GM12878 (cell line): Measurements from ENCODE around the gene WDFY1. TPM values are rescaled to one million over a fixed set of nuclear protein-coding genes. Genes with fewer than 3 reads are reported as not detected.

Source experiments
- ATAC-seq: fragments of 200-7000 bp; cut with Tn5 transposase; 3 replicates; pipeline ENCODE4 v1.9.1; 2020; ENCODE audit warnings: mild to moderate bottlenecking, moderate library complexity
- BruUV-seq: library from RNA; stranded (reverse); fragments of 400-500 nt; replicated peaks from 2 replicates; lab custom pipeline; 2021; lab: Mats Ljungman, UMichigan
- CTCF ChIA-PET: fragments of 300-600 bp; sonication (Branson Sonifier 250); formaldehyde crosslinking; extraction: SDS; loops from one replicate; lab custom pipeline; 2021; ENCODE audit warnings: inconsistent platforms; lab: Yijun Ruan, JAX
- POLR2A ChIA-PET: fragments of 350-600 bp; formaldehyde crosslinking; extraction: SDS; loops from one replicate; lab custom pipeline; 2021; ENCODE audit warnings: inconsistent platforms; lab: Charles Lee
- RAD21 ChIA-PET: fragments of 300-600 bp; sonication (Branson Sonifier 250); formaldehyde crosslinking; loops from one replicate; lab custom pipeline; 2023; ENCODE audit warnings: antibody characterized with exemption; ENCODE audit not compliant: unreplicated experiment; lab: Charles Lee
- SMC1A ChIA-PET: fragments of 300-600 bp; sonication (Branson Sonifier 250); formaldehyde crosslinking; loops from one replicate; lab custom pipeline; 2023; ENCODE audit not compliant: unreplicated experiment, uncharacterized antibody; lab: Charles Lee
- DNase-seq: peaks from one replicate; pipeline ENCODE4 v3.0.0-alpha.2; 2011; ENCODE audit warnings: low read depth, low spot score
- FAIRE-seq: peaks from 3 replicates; lab custom pipeline; 2011; peaks lifted over from hg19 to GRCh38; lab: Jason Lieb, UNC
- H2AFZ ChIP-seq: 2 replicates; pipeline ENCODE4 v1.6.0; 2011; ENCODE audit warnings: low read depth, low read length, control low read depth; ENCODE audit not compliant: control insufficient read depth
- H3K27ac ChIP-seq: 2 replicates; pipeline ENCODE4 v1.5.1; 2011; ENCODE audit warnings: control low read depth; ENCODE audit not compliant: control insufficient read depth, insufficient read depth
- H3K27me3 ChIP-seq, 2 experiments: replicated peaks in 1 of 2; 2 replicates each; pipeline versions ENCODE4 v1.6.0 to v1.6.1; 2011; ENCODE audit warnings: low read length in 1 of 2; ENCODE audit not compliant: control insufficient read depth in 2 of 2, insufficient read depth in 2 of 2
- H3K36me3 ChIP-seq, 2 experiments: 2 replicates each; pipeline ENCODE4 v1.5.1; 2011; ENCODE audit warnings: low read length in 1 of 2; ENCODE audit not compliant: control insufficient read depth in 2 of 2, insufficient read depth in 2 of 2
- H3K4me1 ChIP-seq: 2 replicates; pipeline ENCODE4 v1.6.1; 2011; ENCODE audit warnings: mild to moderate bottlenecking, low read length, moderate library complexity, mixed read lengths; ENCODE audit not compliant: control insufficient read depth, insufficient read depth
- H3K4me2 ChIP-seq: 2 replicates; pipeline ENCODE4 v1.6.0; 2011; ENCODE audit warnings: control low read depth; ENCODE audit not compliant: control insufficient read depth, insufficient read depth
- H3K4me3 ChIP-seq: fragments of 200-600 bp; sonication (generic); 2 replicates; pipeline ENCODE4 v1.5.1; 2016
- H3K79me2 ChIP-seq: 2 replicates; pipeline ENCODE4 v1.6.0; 2011; ENCODE audit warnings: low read length; ENCODE audit not compliant: control insufficient read depth, insufficient read depth
- H3K9ac ChIP-seq: 2 replicates; pipeline ENCODE4 v1.8.0; 2011; ENCODE audit warnings: low read length, control low read depth, mixed read lengths; ENCODE audit not compliant: control insufficient read depth, insufficient read depth
- H3K9me3 ChIP-seq: replicated peaks from 3 replicates; pipeline ENCODE4 v1.5.1; 2011; ENCODE audit warnings: mild to moderate bottlenecking, low read length; ENCODE audit not compliant: control insufficient read depth, insufficient read depth
- H4K20me1 ChIP-seq: 2 replicates; pipeline ENCODE4 v1.6.0; 2011; ENCODE audit not compliant: control insufficient read depth, insufficient read depth
- CEBPB ChIP-seq, 2 experiments: fragments of 150-350 bp in 1 of 2; IDR thresholded peaks; 2 replicates each; pipeline ENCODE4 v1.6.1; 2012 to 2014; ENCODE audit warnings: low read depth in 2 of 2, low read length in 2 of 2, borderline replicate concordance in 1 of 2, inconsistent platforms in 1 of 2
- CTCF ChIP-seq, 3 experiments: IDR thresholded peaks in 2 of 3; conservative IDR thresholded peaks in 1 of 3; 2 replicates each; pipeline ENCODE4 v1.5.1; 2011; ENCODE audit warnings: low read depth in 3 of 3, low read length in 3 of 3, mild to moderate bottlenecking in 3 of 3, control low read depth in 2 of 3, moderate library complexity in 2 of 3, inconsistent platforms in 1 of 3, mixed read lengths in 1 of 3; ENCODE audit not compliant: control insufficient read depth in 2 of 3, insufficient read depth in 1 of 3; ENCODE audit errors: extremely low read depth in 1 of 3
- ESRRA ChIP-seq: IDR thresholded peaks from 2 replicates; pipeline ENCODE4 v1.6.1; 2012; ENCODE audit warnings: mild to moderate bottlenecking, low read length, improper control_type of control experiment
- NR2F1 ChIP-seq: fragments of 450-650 bp; conservative IDR thresholded peaks from 2 replicates; pipeline ENCODE4 v1.6.1; 2017; ENCODE audit warnings: mild to moderate bottlenecking
- RAD21 ChIP-seq: IDR thresholded peaks from 2 replicates; pipeline ENCODE4 v1.6.1; 2011; ENCODE audit warnings: mild to moderate bottlenecking, low read depth, low read length, moderate library complexity; ENCODE audit not compliant: insufficient read depth
- RBBP5 ChIP-seq: fragments of 200-600 bp; sonication (generic); conservative IDR thresholded peaks from 2 replicates; pipeline ENCODE4 v1.6.1; 2016
- SMC3 ChIP-seq: IDR thresholded peaks from 2 replicates; pipeline ENCODE4 v1.6.1; 2011; ENCODE audit warnings: low read length, improper control_type of control experiment, borderline replicate concordance
- TCF7 ChIP-seq: IDR thresholded peaks from 2 replicates; pipeline ENCODE4 v1.6.1; 2014; ENCODE audit warnings: antibody characterized with exemption, borderline replicate concordance
- USF1 ChIP-seq: IDR thresholded peaks from 2 replicates; pipeline ENCODE4 v1.6.1; 2011; ENCODE audit warnings: borderline replicate concordance, low read depth, mild to moderate bottlenecking, moderate library complexity, mixed read lengths, low read length; ENCODE audit not compliant: insufficient read depth; ENCODE audit errors: extremely low read length
- WGBS: methylation state at CpG from one replicate; pipeline ENCODE4 v1.1.6; 2016; ENCODE audit warnings: low lambda C conversion rate; ENCODE audit not compliant: insufficient replicate concordance, insufficient coverage; ENCODE audit errors: missing lambda C conversion rate; 5-methylcytosine and 5-hydroxymethylcytosine counted together
- in situ Hi-C: fragments of 300-500 bp; cut with MboI; formaldehyde crosslinking; loops from 9 replicates; pipeline ENCODE4 v1.14.3; 2018; ENCODE audit warnings: mixed read lengths
- intact Hi-C: fragments of 100-400 bp; cut with micrococcal nuclease; formaldehyde crosslinking; loops from one replicate; pipeline ENCODE4 v1.14.2; 2022; ENCODE audit not compliant: unreplicated experiment
- polyA plus RNA-seq, 11 experiments: library from polyadenylated mRNA; depleted of rRNA in 4 of 11; unstranded in 6 of 11; stranded (reverse) in 5 of 11; fragments of >200 nt; fragmentation: Nextera tagmentation in 4 of 11; fragmentation: Illumina TruSeq in 1 of 11; extraction: Ambion mirVana in 4 of 11; extraction: Trizol in 1 of 11; gene quantifications; 1 replicate in 1 of 11; 2 replicates in 10 of 11; pipeline versions ENCODE4 v1.2.1 to v1.2.3, GENCODE V29; 2011 to 2016; ENCODE audit warnings: inconsistent platforms in 2 of 11, missing spikeins in 2 of 11, low read depth in 1 of 11
- total RNA-seq, 4 experiments: library from RNA; depleted of rRNA in 3 of 4; stranded (reverse); fragments of >200 nt in 3 of 4; fragmentation: Illumina TruSeq in 1 of 4; extraction: Trizol in 1 of 4; gene quantifications; 2 replicates each; pipeline versions ENCODE4 v1.2.1 to v1.2.3, GENCODE V29; 2013 to 2021

The WDFY1 gene
- total and polyA plus RNA-seq, 10 of the 15 experiments (the other 5 are each of a cell fraction or from before 2014, with no cell fraction given): 2.9 to 28.1 (median 13.1) TPM

- Histone ChIP-seq H3K27me3 (no peaks in the 10 kb centered on the region), H2AFZ (no peak overlapping the region), H4K20me1 (no peaks in the 10 kb centered on the region), H3K9me3 (no peaks in the 10 kb centered on the region), H3K4me2 (no peak overlapping the region), H3K36me3 (peaks cover 0 to 12% of the 10 kb centered on the region in 2 experiments; a peak in 2 of 4 replicates), H3K9ac (no peak overlapping the region), H3K4me1 (no peaks in the 10 kb centered on the region), H3K4me3 (no peak overlapping the region), H3K27ac (no peak overlapping the region), H3K79me2 (no peaks in the 10 kb centered on the region)
- ChIA-PET CTCF (interaction anchor here (0.6 to 11.9 kb wide), 66 partner anchors 9 to 999 kb away, joined by 3 to 187 read pairs (median 5); partner anchors contain the start of gene MRPL44), RAD21 (interaction anchor here (0.6 to 5.3 kb wide), 20 partner anchors 9 to 810 kb away, joined by 3 to 82 read pairs (median 6); no protein-coding TSS in a partner anchor), SMC1A (interaction anchor here (0.6 to 5.4 kb wide), 36 partner anchors 10 to 690 kb away, joined by 3 to 74 read pairs (median 4); partner anchors contain the start of genes CUL3 and MRPL44), POLR2A (interaction anchor here (0.9 to 1.5 kb wide), 3 partner anchors 21 to 74 kb away, joined by 3 to 8 read pairs (median 5); no protein-coding TSS in a partner anchor)
- DNase-seq (no peak), ATAC-seq (peak; percentile 87), FAIRE-seq (peak; percentile 49)
- intact Hi-C loops (loop anchor here (1.0 to 10.0 kb wide), 4 partner anchors 314 to 804 kb away; no protein-coding TSS in a partner anchor), in situ Hi-C loops (no loop called here)
- no TSS peak for BruUV-seq
- WGBS: 58% methylated on average over 8 of the region's 8 CpGs
- TF ChIP-seq CEBPB (IDR thresholded peaks at IDR 0.05; ENCODE audit: borderline replicate concordance in 1 of 2, low read depth in 2 of 2, low read length in 2 of 2): peak in 1 of 2 experiments; percentile 54; a peak in 1 of 4 replicates
- peak; percentile 72; the same call in 1 of the 2 replicates for TF ChIP-seq SMC3
- no peak for TF ChIP-seq TCF7
- TF ChIP-seq USF1: no peak
- no peak for TF ChIP-seq RBBP5
- no peak for TF ChIP-seq NR2F1
- peak; percentile 73 to 91 (median 85); a peak in 5 of 6 replicates for TF ChIP-seq CTCF (IDR thresholded peaks at IDR 0.05 in 2 of 3, conservative IDR thresholded peaks at IDR 0.05 in 1 of 3; ENCODE audit: control insufficient read depth in 2 of 3, extremely low read depth in 1 of 3, insufficient read depth in 1 of 3, low read depth in 3 of 3, low read length in 3 of 3)
- peak; percentile 84 for TF ChIP-seq RAD21
- no peak for TF ChIP-seq ESRRA
Measured at GRCh38 chr2:223970343-223971128, 25.4 kb upstream of the WDFY1 start.
